HepG2 (cell line): ENCODE measurements around the gene INO80B. TPM values are rescaled to one million over a fixed set of nuclear protein-coding genes. Genes with fewer than 3 reads are reported as not detected.
A peak's percentile ranks its signal among the peaks of the same experiment; 100 is the strongest.

Experiments used
- AHR ChIP-seq: IDR thresholded peaks from 2 replicates; pipeline ENCODE4 v1.6.1; 2018; ENCODE audit warnings: missing genetic modification reagents, missing compliant biosample characterization
- CHCHD3 ChIP-seq: sonication (generic); formaldehyde crosslinking; IDR thresholded peaks from 2 replicates; pipeline ENCODE4 v1.8.0; 2022; ENCODE audit warnings: mild to moderate bottlenecking, missing genetic modification reagents, moderate library complexity
- CREM ChIP-seq, 2 experiments: sonication (generic) in 1 of 2; formaldehyde crosslinking in 1 of 2; IDR thresholded peaks; 2 replicates each; pipeline versions ENCODE4 v1.4.0 to v1.6.1; 2016 to 2020; ENCODE audit warnings: antibody characterized with exemption in 1 of 2, mild to moderate bottlenecking in 1 of 2, missing genetic modification reagents in 1 of 2
- DMAP1 ChIP-seq: IDR thresholded peaks from 2 replicates; pipeline ENCODE4 v1.6.1; 2016
- GABPB1 ChIP-seq: IDR thresholded peaks from 2 replicates; pipeline ENCODE4 v1.6.1; 2016; ENCODE audit warnings: mild to moderate bottlenecking, missing genetic modification reagents, moderate library complexity, missing compliant biosample characterization
- GMEB1 ChIP-seq: sonication (generic); formaldehyde crosslinking; IDR thresholded peaks from 2 replicates; pipeline ENCODE4 v1.5.1; 2020; ENCODE audit warnings: missing genetic modification reagents, mild to moderate bottlenecking, borderline replicate concordance
- IRF9 ChIP-seq: sonication (generic); formaldehyde crosslinking; IDR thresholded peaks from 2 replicates; pipeline ENCODE4 v1.8.0; 2022; ENCODE audit warnings: missing genetic modification reagents, mild to moderate bottlenecking, borderline replicate concordance
- MAFG ChIP-seq: sonication (generic); formaldehyde crosslinking; IDR thresholded peaks from 2 replicates; pipeline ENCODE4 v1.5.1; 2020; ENCODE audit warnings: mild to moderate bottlenecking, missing genetic modification reagents
- MED13 ChIP-seq: sonication (generic); formaldehyde crosslinking; IDR thresholded peaks from 2 replicates; pipeline ENCODE4 v1.5.0; 2020; ENCODE audit warnings: missing genetic modification reagents
- MEIS1 ChIP-seq: sonication (generic); formaldehyde crosslinking; IDR thresholded peaks from 2 replicates; pipeline ENCODE4 v1.9.0; 2021; ENCODE audit warnings: mild to moderate bottlenecking, missing genetic modification reagents, moderate library complexity, borderline replicate concordance
- NKX3-1 ChIP-seq: sonication (generic); formaldehyde crosslinking; IDR thresholded peaks from 2 replicates; pipeline ENCODE4 v1.5.0; 2020; ENCODE audit warnings: missing genetic modification reagents
- PPARG ChIP-seq: conservative IDR thresholded peaks from 2 replicates; pipeline ENCODE4 v1.6.1; 2016; ENCODE audit warnings: missing biosample characterization, missing genetic modification reagents
- RELA ChIP-seq: sonication (generic); formaldehyde crosslinking; IDR thresholded peaks from 2 replicates; pipeline ENCODE4 v1.4.0; 2020; ENCODE audit warnings: missing genetic modification reagents
- SAFB2 ChIP-seq: sonication (generic); formaldehyde crosslinking; IDR thresholded peaks from 2 replicates; pipeline ENCODE4 v1.5.1; 2020; ENCODE audit warnings: missing genetic modification reagents, low read depth, mild to moderate bottlenecking, borderline replicate concordance
- THAP9 ChIP-seq: sonication (generic); formaldehyde crosslinking; IDR thresholded peaks from 2 replicates; pipeline ENCODE4; 2020; ENCODE audit warnings: missing genetic modification reagents, mild to moderate bottlenecking, borderline replicate concordance
- ZBTB7A ChIP-seq: sonication (generic); formaldehyde crosslinking; IDR thresholded peaks from 2 replicates; pipeline ENCODE4 v1.8.0; 2022; ENCODE audit warnings: mild to moderate bottlenecking, missing genetic modification reagents
- ZFP90 ChIP-seq: sonication (generic); formaldehyde crosslinking; IDR thresholded peaks from 2 replicates; pipeline ENCODE4 v1.8.0; 2022; ENCODE audit warnings: missing genetic modification reagents, mild to moderate bottlenecking, inconsistent platforms, borderline replicate concordance
- ZMYM4 ChIP-seq: sonication (generic); formaldehyde crosslinking; IDR thresholded peaks from 2 replicates; pipeline ENCODE4 v1.8.1; 2023; ENCODE audit warnings: mild to moderate bottlenecking, missing genetic modification reagents
- ZNF503 ChIP-seq: sonication (generic); formaldehyde crosslinking; IDR thresholded peaks from 2 replicates; pipeline ENCODE4 v1.4.0; 2020; ENCODE audit warnings: missing genetic modification reagents
- ZNF576 ChIP-seq: sonication (generic); formaldehyde crosslinking; IDR thresholded peaks from 2 replicates; pipeline ENCODE4 v1.4.0; 2020; ENCODE audit warnings: mild to moderate bottlenecking, missing genetic modification reagents
- ZNF619 ChIP-seq: sonication (generic); formaldehyde crosslinking; IDR thresholded peaks from 2 replicates; pipeline ENCODE4 v1.4.0; 2020; ENCODE audit warnings: mild to moderate bottlenecking, missing genetic modification reagents
- ZSCAN25 ChIP-seq: sonication (generic); formaldehyde crosslinking; IDR thresholded peaks from 2 replicates; pipeline ENCODE4 v1.8.0; 2022; ENCODE audit warnings: mild to moderate bottlenecking, missing genetic modification reagents
- polyA plus RNA-seq, 8 experiments: library from polyadenylated mRNA; depleted of rRNA in 3 of 8; stranded (reverse) in 7 of 8; unstranded in 1 of 8; fragments of >200 nt; fragmentation: Illumina TruSeq in 4 of 8; extraction: Trizol in 4 of 8; gene quantifications; 2 replicates each; pipeline versions ENCODE4 v1.2.1 to v1.2.3, GENCODE V29; 2011 to 2016; ENCODE audit warnings: low read depth in 4 of 8, missing spikeins in 1 of 8, mixed read lengths in 1 of 8; ENCODE audit not compliant: insufficient read depth in 1 of 8
- total RNA-seq, 5 experiments: library from RNA; depleted of rRNA; stranded (reverse); fragments of >200 nt; fragmentation: Illumina TruSeq; extraction: Trizol; gene quantifications; 2 replicates each; pipeline ENCODE4 v1.2.3, GENCODE V29; 2016; ENCODE audit warnings: low read depth in 1 of 5

The INO80B gene
- total and polyA plus RNA-seq, 2 of the 13 experiments (the other 11 are each of a cell fraction or from before 2014, with no cell fraction given): 6.2 to 14.5 TPM

GRCh38 chr2:74501335-74502071 lies 46.6 kb downstream of the INO80B start (continued):
- TF ChIP-seq AHR (CRISPR knock-in tag): no peak
- no peak for TF ChIP-seq DMAP1 (CRISPR knock-in tag)
- no peak for TF ChIP-seq CHCHD3 (CRISPR knock-in tag)
- no peak for TF ChIP-seq ZNF619 (CRISPR knock-in tag)
- 0 out of 2 replicates have a peak, but pooled peaks have one; percentile 64 for TF ChIP-seq ZSCAN25
- TF ChIP-seq SAFB2 (CRISPR knock-in tag): 0 out of 2 replicates have a peak, but pooled peaks have one; percentile 7
- 0 out of 2 replicates have a peak, but pooled peaks have one; percentile 29 for TF ChIP-seq ZMYM4 (CRISPR knock-in tag)
- TF ChIP-seq NKX3-1 (CRISPR knock-in tag): no peak
- TF ChIP-seq GABPB1 (CRISPR knock-in tag): no peak
- TF ChIP-seq RELA (CRISPR knock-in tag): no peak
- no peak for TF ChIP-seq MED13
- TF ChIP-seq MAFG: no peak
- no peak for TF ChIP-seq ZBTB7A
- TF ChIP-seq THAP9 (CRISPR knock-in tag): no peak
- no peak for TF ChIP-seq ZFP90
- TF ChIP-seq PPARG (CRISPR knock-in tag): no peak
- TF ChIP-seq GMEB1 (CRISPR knock-in tag): no peak
- no peak for TF ChIP-seq CREM (IDR thresholded peaks at IDR 0.05)
- no peak for TF ChIP-seq CREM (CRISPR knock-in tag; IDR thresholded peaks at IDR 0.05)
- no peak for TF ChIP-seq ZNF576 (CRISPR knock-in tag)
- no peak for TF ChIP-seq ZNF503 (CRISPR knock-in tag)
- TF ChIP-seq IRF9 (CRISPR knock-in tag): peak; percentile 14; the same call in 1 of the 2 replicates
- TF ChIP-seq MEIS1 (CRISPR knock-in tag): no peak
